GM20000 (cell line): ENCODE data around the gene MYO3B.

Experiments used
- DNase-seq: peaks from one replicate; pipeline ENCODE4 v3.0.0; 2012; ENCODE audit warnings: low spot score
- CTCF ChIP-seq: IDR thresholded peaks from 2 replicates; pipeline ENCODE4 v1.5.1; 2012; ENCODE audit warnings: mild to moderate bottlenecking, control low read depth; ENCODE audit errors: extremely low read depth, missing control alignments

The MYO3B gene

DNA sequence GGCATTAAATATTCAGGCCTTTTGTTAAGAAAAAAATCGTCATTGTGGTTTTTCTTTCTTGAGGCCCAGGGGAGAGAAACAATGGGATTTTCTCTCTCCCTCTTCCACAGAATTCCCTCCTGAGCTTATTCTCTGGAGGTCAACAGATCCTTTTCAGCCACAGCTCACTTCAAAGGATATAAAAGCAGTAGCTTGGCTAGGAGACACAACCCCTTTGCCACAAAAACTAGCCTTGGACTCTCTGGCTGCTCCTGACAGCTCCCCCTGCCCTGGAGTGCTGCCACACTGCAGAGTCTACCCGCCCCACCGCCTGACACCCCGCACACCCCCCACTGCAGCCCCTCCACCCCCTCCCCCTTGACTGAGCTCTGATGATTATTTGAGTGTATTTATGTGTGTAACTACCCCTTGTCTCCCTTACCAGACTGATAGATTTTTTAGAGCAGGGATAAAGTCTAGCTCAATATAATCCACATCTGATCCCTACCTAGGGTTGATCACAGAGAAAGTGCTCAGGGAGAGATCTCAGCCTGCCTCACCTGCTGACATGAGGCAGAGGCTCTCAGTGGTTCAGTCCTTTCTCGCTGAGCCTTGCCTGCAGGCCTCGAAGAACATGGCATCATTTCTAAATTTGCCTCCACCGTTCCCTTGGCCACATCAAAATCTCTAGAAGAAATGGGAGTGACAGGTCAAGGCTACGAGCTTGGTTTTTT lies 405.0 kb downstream of the MYO3B start:
- no peak for TF ChIP-seq CTCF
- no peak for DNase-seq

- no peak for TF ChIP-seq CTCF
- DNase-seq, result no peak
Observed at GRCh38 chr2:170585067-170585466, 407.1 kb downstream of the MYO3B start.

- no peak for DNase-seq
- no peak for TF ChIP-seq CTCF
Observed at GRCh38 chr2:170586571-170587095, 408.7 kb downstream of the MYO3B start.

DNA sequence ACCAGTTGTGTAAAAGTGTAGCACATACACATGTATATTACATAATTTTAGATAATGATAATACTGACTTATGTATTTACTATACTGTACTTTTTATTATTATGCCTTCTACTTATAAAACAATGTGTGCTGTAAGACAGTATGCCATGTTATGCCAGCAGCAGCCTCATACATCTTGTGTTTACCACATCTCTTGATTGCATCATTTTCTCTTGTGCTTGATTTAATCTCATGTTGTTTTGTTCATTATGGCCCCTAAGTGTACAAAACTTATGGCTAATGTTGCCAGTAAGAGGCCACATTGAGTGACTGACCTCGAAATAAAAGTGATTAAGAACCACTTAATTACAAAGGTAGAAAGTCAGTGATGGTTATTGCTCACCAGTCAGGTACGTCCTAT lies 409.2 kb downstream of the MYO3B start:
- TF ChIP-seq CTCF, result no peak
- DNase-seq, result no peak

GRCh38 chr2:170587922-170588321 lies 410.0 kb downstream of the MYO3B start:
- DNase-seq, result no peak
- TF ChIP-seq CTCF, result no peak

GRCh38 chr2:170588729-170589128 lies 410.8 kb downstream of the MYO3B start:
- TF ChIP-seq CTCF, result no peak
- DNase-seq, result no peak

GRCh38 chr2:170596576-170596975 lies 418.6 kb downstream of the MYO3B start:
- DNase-seq, result no peak
- TF ChIP-seq CTCF, result no peak
